ENCODE measurements around the gene PSMA5. TPM values are rescaled to one million over a fixed set of nuclear protein-coding genes. Genes with fewer than 3 reads are reported as not detected.

The PSMA5 gene
- total RNA-seq, 1 donor from 2014 or later = 84.9 TPM

DNA sequence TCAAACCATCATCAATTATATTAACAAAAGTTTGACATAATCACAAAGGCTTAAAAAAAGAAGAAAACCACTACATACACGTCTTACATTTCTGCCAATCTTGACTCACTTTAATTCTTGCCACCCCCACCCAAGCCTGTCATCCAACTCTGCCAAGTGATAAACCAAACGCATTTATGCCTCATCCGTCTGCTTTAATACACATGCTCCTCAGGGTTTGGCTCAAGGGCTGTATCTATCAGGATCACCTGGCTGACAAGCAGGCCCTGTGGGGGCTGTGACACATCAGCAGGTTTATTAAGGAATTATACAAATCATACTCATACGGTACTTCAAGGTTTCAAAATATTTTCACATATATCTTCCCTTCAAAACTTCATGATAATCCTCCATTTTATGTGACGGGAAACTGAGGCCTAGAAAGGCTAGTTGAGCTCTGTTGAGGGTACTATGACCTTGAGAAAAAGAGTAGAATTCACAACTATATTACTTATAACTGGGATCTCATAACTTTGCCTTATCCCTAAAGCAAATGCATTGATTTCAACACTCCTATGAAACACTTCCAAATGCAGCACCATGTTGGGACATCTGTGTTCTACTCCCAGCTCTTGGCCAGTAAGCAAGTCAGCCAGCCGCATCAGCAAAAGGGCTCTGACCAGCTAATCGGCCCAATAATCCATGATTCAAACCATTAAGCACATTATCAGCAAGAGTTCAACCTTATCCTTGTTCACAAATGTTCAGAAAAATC lies 37.2 kb downstream of the PSMA5 start:
- H3K4me3 Mint-ChIP-seq (ENCODE audit: unreplicated experiment) = no peak overlapping the region
- TF ChIP-seq, protein P1, sequence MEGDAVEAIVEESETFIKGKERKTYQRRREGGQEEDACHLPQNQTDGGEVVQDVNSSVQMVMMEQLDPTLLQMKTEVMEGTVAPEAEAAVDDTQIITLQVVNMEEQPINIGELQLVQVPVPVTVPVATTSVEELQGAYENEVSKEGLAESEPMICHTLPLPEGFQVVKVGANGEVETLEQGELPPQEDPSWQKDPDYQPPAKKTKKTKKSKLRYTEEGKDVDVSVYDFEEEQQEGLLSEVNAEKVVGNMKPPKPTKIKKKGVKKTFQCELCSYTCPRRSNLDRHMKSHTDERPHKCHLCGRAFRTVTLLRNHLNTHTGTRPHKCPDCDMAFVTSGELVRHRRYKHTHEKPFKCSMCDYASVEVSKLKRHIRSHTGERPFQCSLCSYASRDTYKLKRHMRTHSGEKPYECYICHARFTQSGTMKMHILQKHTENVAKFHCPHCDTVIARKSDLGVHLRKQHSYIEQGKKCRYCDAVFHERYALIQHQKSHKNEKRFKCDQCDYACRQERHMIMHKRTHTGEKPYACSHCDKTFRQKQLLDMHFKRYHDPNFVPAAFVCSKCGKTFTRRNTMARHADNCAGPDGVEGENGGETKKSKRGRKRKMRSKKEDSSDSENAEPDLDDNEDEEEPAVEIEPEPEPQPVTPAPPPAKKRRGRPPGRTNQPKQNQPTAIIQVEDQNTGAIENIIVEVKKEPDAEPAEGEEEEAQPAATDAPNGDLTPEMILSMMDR (IDR thresholded peaks at IDR 0.05; ENCODE audit: unreplicated experiment) = no peak
- peaks cover 6% of the 10 kb centered on the region for H3K36me3 Mint-ChIP-seq (ENCODE audit: low read depth, unreplicated experiment)
- H3K27ac Mint-ChIP-seq (ENCODE audit: unreplicated experiment) = no peak overlapping the region
- no peaks in the 10 kb centered on the region for H3K9me3 Mint-ChIP-seq (ENCODE audit: unreplicated experiment)
- H3K27me3 Mint-ChIP-seq (ENCODE audit: unreplicated experiment) = no peaks in the 10 kb centered on the region
- no peak for DNase-seq (ENCODE audit: low spot score)
- peaks cover 39% of the 10 kb centered on the region for H3K4me1 Mint-ChIP-seq (ENCODE audit: unreplicated experiment)

DNA sequence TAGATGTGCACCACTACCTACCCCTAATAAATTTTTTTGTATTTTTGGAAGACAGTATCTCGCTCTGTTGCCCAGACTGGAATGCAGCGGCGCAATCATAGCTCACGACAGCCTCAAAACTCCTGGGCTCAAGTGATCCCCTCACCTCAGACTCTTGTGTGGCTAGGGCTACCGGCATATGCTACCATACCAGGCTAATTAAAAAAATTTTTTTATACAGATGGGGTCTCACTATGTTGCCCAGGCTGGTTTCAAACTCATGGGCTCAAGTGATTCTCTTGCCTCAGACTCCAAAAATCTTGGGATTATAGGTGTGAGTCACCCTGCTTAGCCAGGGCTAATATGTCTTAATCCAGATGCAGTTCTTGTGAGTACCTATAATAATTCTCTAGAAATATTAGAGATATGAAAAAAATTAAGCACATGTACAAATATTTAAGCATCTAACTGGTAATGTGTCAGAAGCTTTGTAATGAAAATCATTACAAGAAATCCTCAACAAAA lies 38.0 kb downstream of the PSMA5 start:
- H3K4me1 Mint-ChIP-seq (ENCODE audit: unreplicated experiment) = peaks cover 41% of the 10 kb centered on the region
- H3K36me3 Mint-ChIP-seq (ENCODE audit: low read depth, unreplicated experiment) = peaks cover 6% of the 10 kb centered on the region
- H3K27me3 Mint-ChIP-seq (ENCODE audit: unreplicated experiment) = no peaks in the 10 kb centered on the region
- no peak for DNase-seq (ENCODE audit: low spot score)
- no peaks in the 10 kb centered on the region for H3K9me3 Mint-ChIP-seq (ENCODE audit: unreplicated experiment)
- H3K27ac Mint-ChIP-seq (ENCODE audit: unreplicated experiment) = no peak overlapping the region
- TF ChIP-seq, protein P1 (IDR thresholded peaks at IDR 0.05; ENCODE audit: unreplicated experiment) = no peak
- H3K4me3 Mint-ChIP-seq (ENCODE audit: unreplicated experiment) = no peak overlapping the region

DNA sequence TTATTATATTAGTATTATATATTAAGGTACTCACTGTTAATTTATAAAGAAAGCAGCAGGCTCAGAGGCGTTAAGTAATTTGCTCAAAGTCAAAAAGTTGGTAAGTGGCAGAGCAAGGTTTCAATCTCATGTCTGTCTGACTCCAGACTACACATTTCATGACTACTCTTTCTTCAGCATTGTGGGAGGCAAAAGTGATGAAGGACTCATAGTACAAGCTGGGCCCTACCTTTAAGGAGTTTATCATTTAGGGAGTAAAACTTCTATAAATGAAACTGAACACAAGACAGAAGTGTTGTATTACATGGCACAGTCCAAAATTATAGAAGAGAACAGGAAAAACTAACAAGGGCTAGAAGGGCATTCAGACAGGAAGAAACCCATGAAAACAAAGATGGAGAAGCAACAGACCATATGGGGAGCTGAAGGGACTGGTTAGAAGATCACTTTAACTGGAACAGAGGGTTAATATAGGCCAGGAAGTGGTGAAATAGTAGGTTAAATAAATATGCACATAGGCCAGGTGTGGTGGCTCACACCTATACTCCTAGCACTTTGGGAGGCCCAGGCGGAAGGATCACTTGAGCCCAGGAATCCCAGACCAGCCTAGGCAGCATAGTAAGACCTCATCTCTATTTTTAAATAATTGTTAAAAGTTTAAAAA lies 40.1 kb downstream of the PSMA5 start:
- Mint-ChIP-seq H3K4me1 (ENCODE audit: unreplicated experiment) (peaks cover 24% of the 10 kb centered on the region), H3K36me3 (ENCODE audit: low read depth, unreplicated experiment) (peaks cover 6% of the 10 kb centered on the region), H3K9me3 (ENCODE audit: unreplicated experiment) (no peaks in the 10 kb centered on the region), H3K27me3 (ENCODE audit: unreplicated experiment) (no peaks in the 10 kb centered on the region), H3K27ac (ENCODE audit: unreplicated experiment) (no peak overlapping the region), H3K4me3 (ENCODE audit: unreplicated experiment) (no peak overlapping the region)
- TF ChIP-seq, protein P1 (IDR thresholded peaks at IDR 0.05; ENCODE audit: unreplicated experiment) = no peak
- DNase-seq (ENCODE audit: low spot score) = no peak

DNA sequence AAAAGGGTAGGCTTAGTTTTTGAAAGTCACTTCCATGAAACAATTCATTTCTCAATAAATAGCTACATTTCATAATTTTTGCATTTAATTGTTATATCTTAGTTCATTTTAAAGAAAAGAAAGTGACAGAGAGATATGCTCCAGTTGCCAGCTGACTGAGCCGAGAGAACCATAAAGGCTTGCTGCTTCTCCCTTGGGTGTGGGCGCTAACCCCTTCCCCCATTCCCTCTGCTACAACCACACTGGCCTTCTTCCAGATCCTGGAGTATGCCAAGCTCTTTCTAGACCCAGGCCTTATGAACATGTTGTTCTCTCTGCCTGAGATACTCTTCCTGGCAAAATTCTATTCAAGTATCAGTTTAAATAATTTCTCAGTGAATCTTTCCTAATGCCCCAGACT lies 40.8 kb downstream of the PSMA5 start:
- H3K36me3 Mint-ChIP-seq (ENCODE audit: low read depth, unreplicated experiment) = peaks cover 6% of the 10 kb centered on the region
- peaks cover 20% of the 10 kb centered on the region for H3K4me1 Mint-ChIP-seq (ENCODE audit: unreplicated experiment)
- no peaks in the 10 kb centered on the region for H3K9me3 Mint-ChIP-seq (ENCODE audit: unreplicated experiment)
- no peaks in the 10 kb centered on the region for H3K27me3 Mint-ChIP-seq (ENCODE audit: unreplicated experiment)
- TF ChIP-seq, protein P1 (IDR thresholded peaks at IDR 0.05; ENCODE audit: unreplicated experiment) = no peak
- H3K4me3 Mint-ChIP-seq (ENCODE audit: unreplicated experiment) = no peak overlapping the region
- no peak overlapping the region for H3K27ac Mint-ChIP-seq (ENCODE audit: unreplicated experiment)
- no peak for DNase-seq (ENCODE audit: low spot score)

DNA sequence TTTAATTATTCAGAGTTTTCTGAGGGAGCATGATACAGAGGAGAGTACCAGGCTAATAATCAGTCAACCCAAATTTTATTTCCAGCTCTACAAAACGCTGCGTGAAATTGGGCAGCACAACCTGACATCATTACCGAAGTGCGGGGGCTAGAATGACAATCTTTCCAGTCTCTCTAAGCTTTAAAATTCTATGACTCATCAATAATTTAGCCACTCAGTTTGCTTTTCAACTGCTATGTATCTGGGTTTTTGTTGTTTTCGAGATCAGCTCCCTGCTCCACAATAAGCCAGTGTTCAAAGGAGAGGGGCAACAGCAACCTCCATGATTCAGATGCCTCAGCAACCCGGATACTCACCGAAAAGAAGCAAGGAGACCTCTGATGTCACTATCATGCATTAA lies 42.4 kb downstream of the PSMA5 start:
- no peaks in the 10 kb centered on the region for H3K27me3 Mint-ChIP-seq (ENCODE audit: unreplicated experiment)
- peaks cover 6% of the 10 kb centered on the region for H3K36me3 Mint-ChIP-seq (ENCODE audit: low read depth, unreplicated experiment)
- no peak overlapping the region for H3K4me3 Mint-ChIP-seq (ENCODE audit: unreplicated experiment)
- TF ChIP-seq, protein P1 (IDR thresholded peaks at IDR 0.05; ENCODE audit: unreplicated experiment) = no peak
- H3K4me1 Mint-ChIP-seq (ENCODE audit: unreplicated experiment) = peaks cover 16% of the 10 kb centered on the region
- DNase-seq (ENCODE audit: low spot score) = no peak
- H3K9me3 Mint-ChIP-seq (ENCODE audit: unreplicated experiment) = no peaks in the 10 kb centered on the region
- no peak overlapping the region for H3K27ac Mint-ChIP-seq (ENCODE audit: unreplicated experiment)

All from endothelial cell (in vitro differentiated cells).